DOHH2 (cell line): ENCODE results near the gene MKRN2.

Source experiments
- H3F3A ChIP-seq: fragments of 200-600 bp; sonication (generic), shearing (Covaris generic); 2 replicates; pipeline ENCODE4 v1.6.0; 2016; ENCODE audit warnings: antibody characterized with exemption, mild to moderate bottlenecking; ENCODE audit not compliant: control insufficient read depth, insufficient read depth
- H3K27ac ChIP-seq: fragments of 200-600 bp; sonication (generic); 2 replicates; pipeline ENCODE4 v1.5.1; 2014; ENCODE audit warnings: low read depth, mild to moderate bottlenecking, low read length, moderate library complexity
- H3K27me3 ChIP-seq: fragments of 200-600 bp; sonication (generic); 2 replicates; pipeline ENCODE4 v1.6.1; 2014; ENCODE audit warnings: mild to moderate bottlenecking, low read length, mixed read lengths; ENCODE audit not compliant: control insufficient read depth
- H3K36me3 ChIP-seq: fragments of 200-600 bp; sonication (generic); 2 replicates; pipeline ENCODE4 v1.6.1; 2014; ENCODE audit warnings: mild to moderate bottlenecking, low read length, moderate library complexity, mixed read lengths; ENCODE audit not compliant: control insufficient read depth
- H3K4me1 ChIP-seq: fragments of 200-600 bp; sonication (generic); 2 replicates; pipeline ENCODE4 v1.6.1; 2014; ENCODE audit warnings: mild to moderate bottlenecking, low read length, mixed read lengths; ENCODE audit not compliant: control insufficient read depth
- H3K4me2 ChIP-seq: fragments of 200-600 bp; sonication (generic); 2 replicates; pipeline ENCODE4 v1.6.0; 2014; ENCODE audit warnings: mild to moderate bottlenecking, low read length, moderate library complexity
- H3K4me3 ChIP-seq: fragments of 200-600 bp; sonication (generic); 2 replicates; pipeline ENCODE4 v1.5.1; 2014; ENCODE audit warnings: mild to moderate bottlenecking, low read length, mixed read lengths
- H3K79me2 ChIP-seq: fragments of 200-600 bp; sonication (generic); 2 replicates; pipeline ENCODE4 v1.6.1; 2014; ENCODE audit warnings: mild to moderate bottlenecking, low read length, mixed read lengths; ENCODE audit not compliant: control insufficient read depth
- H3K9me2 ChIP-seq: fragments of 200-600 bp; sonication (generic); replicated peaks from 2 replicates; pipeline ENCODE4 v1.6.1; 2014; ENCODE audit warnings: mild to moderate bottlenecking, low read length, mixed read lengths; ENCODE audit not compliant: control insufficient read depth
- H3K9me3 ChIP-seq: fragments of 200-600 bp; sonication (generic); 2 replicates; pipeline ENCODE4 v1.6.1; 2014; ENCODE audit warnings: antibody characterized with exemption, low read length, mixed read lengths; ENCODE audit not compliant: control insufficient read depth, insufficient read depth
- H4K20me1 ChIP-seq: fragments of 200-600 bp; sonication (generic); 2 replicates; pipeline ENCODE4 v1.6.0; 2014; ENCODE audit warnings: low read depth, mild to moderate bottlenecking, antibody characterized with exemption, low read length, moderate library complexity; ENCODE audit not compliant: control insufficient read depth, insufficient read depth
- EZH2phosphoT487 ChIP-seq: fragments of 200-600 bp; sonication (generic); IDR thresholded peaks from 2 replicates; pipeline ENCODE4 v1.6.1; 2017; ENCODE audit warnings: borderline replicate concordance, mild to moderate bottlenecking, antibody characterized with exemption, low read length, moderate library complexity, mixed read lengths
- TF ChIP-seq, protein P1 (sequence below): fragments of 200-600 bp; sonication (generic); IDR thresholded peaks from one replicate; pipeline ENCODE4 v1.5.1; 2014; ENCODE audit warnings: antibody characterized with exemption, mild to moderate bottlenecking, low read depth, low read length; ENCODE audit not compliant: poor library complexity, severe bottlenecking

Gene MKRN2

DNA sequence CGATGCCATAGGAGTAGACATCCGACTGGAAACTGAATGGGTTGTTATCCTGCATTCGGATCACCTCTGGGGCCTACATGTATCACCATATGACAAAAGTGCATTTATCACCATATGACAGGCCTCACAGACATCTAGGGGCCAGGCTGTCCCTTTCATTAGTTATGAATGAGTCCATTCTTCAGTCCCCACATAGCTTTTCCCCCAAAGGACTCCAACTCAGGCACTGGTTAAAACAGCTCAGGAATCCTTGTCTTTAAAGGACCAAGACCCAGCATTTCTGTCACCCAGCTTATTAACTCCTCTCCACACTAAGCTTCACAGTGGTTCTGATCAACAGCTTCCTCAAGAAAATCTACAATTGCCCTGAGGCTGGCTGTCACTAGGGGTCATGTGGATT is 28.3 kb downstream of the MKRN2 start:
- H3K79me2 ChIP-seq: no peaks in the 10 kb centered on the region
- H3K9me2 ChIP-seq: no peaks in the 10 kb centered on the region
- peaks cover 3% of the 10 kb centered on the region; the same call in 1 of the 2 replicates for H4K20me1 ChIP-seq
- TF ChIP-seq, protein P1, sequence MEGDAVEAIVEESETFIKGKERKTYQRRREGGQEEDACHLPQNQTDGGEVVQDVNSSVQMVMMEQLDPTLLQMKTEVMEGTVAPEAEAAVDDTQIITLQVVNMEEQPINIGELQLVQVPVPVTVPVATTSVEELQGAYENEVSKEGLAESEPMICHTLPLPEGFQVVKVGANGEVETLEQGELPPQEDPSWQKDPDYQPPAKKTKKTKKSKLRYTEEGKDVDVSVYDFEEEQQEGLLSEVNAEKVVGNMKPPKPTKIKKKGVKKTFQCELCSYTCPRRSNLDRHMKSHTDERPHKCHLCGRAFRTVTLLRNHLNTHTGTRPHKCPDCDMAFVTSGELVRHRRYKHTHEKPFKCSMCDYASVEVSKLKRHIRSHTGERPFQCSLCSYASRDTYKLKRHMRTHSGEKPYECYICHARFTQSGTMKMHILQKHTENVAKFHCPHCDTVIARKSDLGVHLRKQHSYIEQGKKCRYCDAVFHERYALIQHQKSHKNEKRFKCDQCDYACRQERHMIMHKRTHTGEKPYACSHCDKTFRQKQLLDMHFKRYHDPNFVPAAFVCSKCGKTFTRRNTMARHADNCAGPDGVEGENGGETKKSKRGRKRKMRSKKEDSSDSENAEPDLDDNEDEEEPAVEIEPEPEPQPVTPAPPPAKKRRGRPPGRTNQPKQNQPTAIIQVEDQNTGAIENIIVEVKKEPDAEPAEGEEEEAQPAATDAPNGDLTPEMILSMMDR: no peak
- TF ChIP-seq EZH2phosphoT487: no peak
- H3K4me3 ChIP-seq: no peak overlapping the region
- H3K27me3 ChIP-seq: no peaks in the 10 kb centered on the region
- H3F3A ChIP-seq: peaks cover 14% of the 10 kb centered on the region
- no peaks in the 10 kb centered on the region for H3K9me3 ChIP-seq
- no peak overlapping the region for H3K27ac ChIP-seq
- H3K4me1 ChIP-seq: no peaks in the 10 kb centered on the region
- H3K4me2 ChIP-seq: no peak overlapping the region
- peaks cover 87% of the 10 kb centered on the region for H3K36me3 ChIP-seq

DNA sequence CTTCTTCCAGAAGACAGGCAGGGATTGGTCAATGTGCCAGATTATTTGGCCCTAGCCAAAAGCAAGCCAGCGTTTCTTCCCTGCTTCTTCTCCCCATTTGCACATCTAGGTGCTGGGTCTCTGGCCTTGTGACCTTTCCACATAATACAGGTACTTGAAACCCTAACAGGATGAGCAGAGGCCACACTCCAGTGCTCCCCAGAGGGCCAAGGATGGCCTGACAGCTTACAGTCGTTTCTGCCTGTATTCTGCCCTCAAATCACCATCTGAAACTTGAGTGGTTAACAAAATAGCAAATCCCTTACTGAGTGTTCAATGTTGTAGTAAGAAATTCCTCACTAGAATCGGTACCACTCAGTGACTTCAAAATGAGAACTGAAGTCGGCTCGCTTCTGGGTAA is 29.1 kb downstream of the MKRN2 start:
- Histone ChIP-seq H3K4me1 (no peaks in the 10 kb centered on the region), H3K27ac (no peak overlapping the region), H3K4me2 (no peak overlapping the region), H3K9me3 (no peaks in the 10 kb centered on the region), H3K36me3 (peaks cover 93% of the 10 kb centered on the region), H3K4me3 (no peak overlapping the region), H4K20me1 (peaks cover 3% of the 10 kb centered on the region; the same call in 1 of the 2 replicates), H3F3A (peaks cover 14% of the 10 kb centered on the region), H3K27me3 (no peaks in the 10 kb centered on the region), H3K79me2 (no peaks in the 10 kb centered on the region), H3K9me2 (no peaks in the 10 kb centered on the region)
- TF ChIP-seq, protein P1: no peak
- TF ChIP-seq EZH2phosphoT487: no peak

DNA sequence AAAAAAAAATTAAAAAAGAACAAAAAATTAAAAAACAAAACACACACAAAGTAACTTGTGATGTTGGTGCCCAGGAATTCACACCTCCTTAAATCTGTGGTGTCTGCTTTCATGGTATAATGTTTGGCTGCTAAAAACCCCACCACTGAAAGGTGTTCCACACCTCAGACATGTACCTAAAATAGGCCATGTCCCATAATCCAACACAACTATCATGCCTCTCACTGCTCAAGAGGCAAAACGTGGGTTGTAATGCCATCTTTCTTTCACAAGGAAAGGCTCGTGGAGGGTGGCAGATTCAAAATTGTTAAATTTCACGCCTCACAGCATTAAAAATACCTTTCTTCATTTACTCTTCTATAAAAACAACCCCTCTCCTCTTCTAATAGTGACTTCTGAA is 29.5 kb downstream of the MKRN2 start:
- no peak overlapping the region for H3K4me2 ChIP-seq
- no peaks in the 10 kb centered on the region for H3K79me2 ChIP-seq
- H3F3A ChIP-seq: peaks cover 14% of the 10 kb centered on the region
- no peak for TF ChIP-seq EZH2phosphoT487
- TF ChIP-seq, protein P1: no peak
- H3K27me3 ChIP-seq: no peaks in the 10 kb centered on the region
- peaks cover 3% of the 10 kb centered on the region; the same call in 1 of the 2 replicates for H4K20me1 ChIP-seq
- no peaks in the 10 kb centered on the region for H3K9me3 ChIP-seq
- H3K27ac ChIP-seq: no peak overlapping the region
- no peaks in the 10 kb centered on the region for H3K4me1 ChIP-seq
- H3K9me2 ChIP-seq: no peaks in the 10 kb centered on the region
- no peak overlapping the region for H3K4me3 ChIP-seq
- peaks cover 93% of the 10 kb centered on the region for H3K36me3 ChIP-seq
